ENCODE measurements around the gene TUBAL3.

GRCh38 chr10:5381187-5381586, 23.4 kb downstream of the TUBAL3 start:
- TF ChIP-seq EZH2 (IDR thresholded peaks at IDR 0.05; ENCODE audit: low read length, missing control alignments) = no peak
- TF ChIP-seq CTCF (conservative IDR thresholded peaks at IDR 0.05 in 1 of 2, IDR thresholded peaks at IDR 0.05 in 1 of 2; ENCODE audit: low read depth in 1 of 2, low read length in 2 of 2) = no peak

All from fibroblast of lung (primary cell).